Panc1 (cell line): ENCODE data around the gene LINC00632. TPM values are rescaled to one million over a fixed set of nuclear protein-coding genes. Genes with fewer than 3 reads are reported as not detected.

Source experiments
- ATAC-seq: fragments of 200-7000 bp; cut with Tn5 transposase; 2 replicates; pipeline ENCODE4 v1.9.1; 2020; ENCODE audit warnings: mild to moderate bottlenecking, moderate library complexity
- BruUV-seq: library from RNA; stranded (reverse); fragments of 400-500 nt; replicated peaks from 2 replicates; lab custom pipeline; 2021; lab: Mats Ljungman, UMichigan
- CTCF ChIA-PET: fragments of 300-600 bp; sonication (Branson Sonifier 250); formaldehyde crosslinking; loops from one replicate; lab custom pipeline; 2022; ENCODE audit warnings: antibody characterized with exemption; lab: Charles Lee
- POLR2A ChIA-PET: fragments of 300-600 bp; sonication (Branson Sonifier 250); formaldehyde crosslinking; loops from one replicate; lab custom pipeline; 2022; ENCODE audit warnings: antibody characterized with exemption; lab: Charles Lee
- DNase-seq: peaks from one replicate; pipeline ENCODE4 v3.0.0-alpha.2; 2010; ENCODE audit warnings: low read depth, low spot score
- H3K27ac ChIP-seq: 2 replicates; pipeline ENCODE4 v1.5.1; 2011; ENCODE audit warnings: mild to moderate bottlenecking, low read length, inconsistent platforms
- H3K27me3 ChIP-seq: fragments of 200-500 bp; sonication (Bioruptor generic); 2 replicates; pipeline ENCODE4 v1.6.0; 2014; ENCODE audit warnings: low read length, inconsistent platforms; ENCODE audit not compliant: control insufficient read depth, insufficient read depth
- H3K36me3 ChIP-seq: fragments of 200-500 bp; sonication (Bioruptor generic); 2 replicates; pipeline ENCODE4 v1.5.1; 2014; ENCODE audit warnings: inconsistent platforms, mild to moderate bottlenecking, low read length, moderate library complexity; ENCODE audit not compliant: control insufficient read depth, insufficient read depth
- H3K4me1 ChIP-seq: 2 replicates; pipeline ENCODE4 v1.5.1; 2011; ENCODE audit warnings: inconsistent platforms, mild to moderate bottlenecking, low read length, moderate library complexity; ENCODE audit not compliant: control insufficient read depth, insufficient read depth
- H3K4me3 ChIP-seq, 2 experiments: 2 replicates each; pipeline ENCODE4 v1.5.1; 2011 to 2012; ENCODE audit warnings: low read depth in 2 of 2, low read length in 2 of 2, mild to moderate bottlenecking in 2 of 2, inconsistent platforms in 1 of 2, moderate library complexity in 1 of 2
- H3K9me3 ChIP-seq: fragments of 200-500 bp; sonication (Bioruptor generic); 2 replicates; pipeline ENCODE4 v1.5.1; 2014; ENCODE audit warnings: low read depth, mild to moderate bottlenecking, inconsistent platforms, low read length, moderate library complexity; ENCODE audit not compliant: control insufficient read depth, insufficient read depth
- POLR2AphosphoS5 ChIP-seq: IDR thresholded peaks from 2 replicates; pipeline ENCODE4 v1.6.1; 2012; ENCODE audit warnings: mild to moderate bottlenecking, low read depth, low read length, moderate library complexity
- SIN3A ChIP-seq: IDR thresholded peaks from 2 replicates; pipeline ENCODE4 v1.6.1; 2012; ENCODE audit warnings: low read depth, mild to moderate bottlenecking, low read length, moderate library complexity, borderline replicate concordance; ENCODE audit not compliant: insufficient read depth
- TCF7L2 ChIP-seq: IDR thresholded peaks from 2 replicates; pipeline ENCODE4 v1.6.1; 2011; ENCODE audit warnings: mild to moderate bottlenecking, low read depth, low read length, inconsistent platforms
- in situ Hi-C: cut with HindIII; loops from 2 replicates; pipeline ENCODE4 v1.10.0; 2016; ENCODE audit warnings: low sequenced_read_pairs, low pct_unique_long_range_greater_than_20kb
- intact Hi-C: fragments of 100-400 bp; cut with micrococcal nuclease; formaldehyde crosslinking; loops from one replicate; pipeline ENCODE4 v1.10.0; 2022; ENCODE audit not compliant: unreplicated experiment
- total RNA-seq: library from RNA; stranded (reverse); gene quantifications from one replicate; pipeline ENCODE4 v1.2.1, GENCODE V29; 2021; ENCODE audit not compliant: unreplicated experiment
- TF ChIP-seq, protein P1 (sequence below): fragments of 450-650 bp; IDR thresholded peaks from 2 replicates; pipeline ENCODE4 v1.5.1; 2017; ENCODE audit warnings: mild to moderate bottlenecking
- TF ChIP-seq, protein P2 (sequence below), 2 experiments: IDR thresholded peaks; 2 replicates each; pipeline ENCODE4 v1.6.1; 2011 to 2012; ENCODE audit warnings: low read depth in 2 of 2, control low read depth in 1 of 2, low read length in 1 of 2, mild to moderate bottlenecking in 1 of 2, moderate library complexity in 1 of 2; ENCODE audit not compliant: insufficient read depth in 1 of 2

LINC00632 gene
- total RNA-seq, 1 experiment from 2014 or later, result 0.13 TPM

DNA sequence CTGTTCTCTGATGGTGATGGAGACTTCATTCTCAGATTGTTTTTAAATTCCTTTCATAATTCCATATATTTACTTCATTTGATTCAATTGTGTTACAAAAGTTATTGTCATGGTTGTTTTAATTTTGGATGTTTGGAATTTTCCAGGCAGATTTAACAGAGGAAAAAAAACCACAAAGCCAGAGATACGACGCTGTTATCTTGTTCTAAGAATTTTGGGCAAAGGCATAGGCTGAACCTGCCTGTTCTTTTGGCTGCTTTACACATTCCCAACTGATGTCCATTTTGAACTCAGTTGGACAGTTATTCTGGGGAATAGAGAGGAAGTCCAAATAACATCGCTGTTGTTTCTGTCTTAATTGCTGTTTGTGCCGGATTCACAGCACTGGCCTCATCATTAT lies 65.7 kb downstream of the LINC00632 start:
- no peak overlapping the region for H3K27ac ChIP-seq
- no peak overlapping the region for H3K4me3 ChIP-seq
- ATAC-seq (no peak), DNase-seq (no peak)
- POLR2A ChIA-PET, result no interaction called here
- no peaks in the 10 kb centered on the region for H3K27me3 ChIP-seq
- in situ Hi-C loops (no loop called here), intact Hi-C loops (no loop called here)
- no peaks in the 10 kb centered on the region for H3K9me3 ChIP-seq
- BruUV-seq, result no TSS peak
- CTCF ChIA-PET, result no interaction called here
- H3K4me1 ChIP-seq, result no peaks in the 10 kb centered on the region
- no peaks in the 10 kb centered on the region for H3K36me3 ChIP-seq
- TF ChIP-seq, protein P1, sequence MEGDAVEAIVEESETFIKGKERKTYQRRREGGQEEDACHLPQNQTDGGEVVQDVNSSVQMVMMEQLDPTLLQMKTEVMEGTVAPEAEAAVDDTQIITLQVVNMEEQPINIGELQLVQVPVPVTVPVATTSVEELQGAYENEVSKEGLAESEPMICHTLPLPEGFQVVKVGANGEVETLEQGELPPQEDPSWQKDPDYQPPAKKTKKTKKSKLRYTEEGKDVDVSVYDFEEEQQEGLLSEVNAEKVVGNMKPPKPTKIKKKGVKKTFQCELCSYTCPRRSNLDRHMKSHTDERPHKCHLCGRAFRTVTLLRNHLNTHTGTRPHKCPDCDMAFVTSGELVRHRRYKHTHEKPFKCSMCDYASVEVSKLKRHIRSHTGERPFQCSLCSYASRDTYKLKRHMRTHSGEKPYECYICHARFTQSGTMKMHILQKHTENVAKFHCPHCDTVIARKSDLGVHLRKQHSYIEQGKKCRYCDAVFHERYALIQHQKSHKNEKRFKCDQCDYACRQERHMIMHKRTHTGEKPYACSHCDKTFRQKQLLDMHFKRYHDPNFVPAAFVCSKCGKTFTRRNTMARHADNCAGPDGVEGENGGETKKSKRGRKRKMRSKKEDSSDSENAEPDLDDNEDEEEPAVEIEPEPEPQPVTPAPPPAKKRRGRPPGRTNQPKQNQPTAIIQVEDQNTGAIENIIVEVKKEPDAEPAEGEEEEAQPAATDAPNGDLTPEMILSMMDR, result no peak
- TF ChIP-seq, protein P2, sequence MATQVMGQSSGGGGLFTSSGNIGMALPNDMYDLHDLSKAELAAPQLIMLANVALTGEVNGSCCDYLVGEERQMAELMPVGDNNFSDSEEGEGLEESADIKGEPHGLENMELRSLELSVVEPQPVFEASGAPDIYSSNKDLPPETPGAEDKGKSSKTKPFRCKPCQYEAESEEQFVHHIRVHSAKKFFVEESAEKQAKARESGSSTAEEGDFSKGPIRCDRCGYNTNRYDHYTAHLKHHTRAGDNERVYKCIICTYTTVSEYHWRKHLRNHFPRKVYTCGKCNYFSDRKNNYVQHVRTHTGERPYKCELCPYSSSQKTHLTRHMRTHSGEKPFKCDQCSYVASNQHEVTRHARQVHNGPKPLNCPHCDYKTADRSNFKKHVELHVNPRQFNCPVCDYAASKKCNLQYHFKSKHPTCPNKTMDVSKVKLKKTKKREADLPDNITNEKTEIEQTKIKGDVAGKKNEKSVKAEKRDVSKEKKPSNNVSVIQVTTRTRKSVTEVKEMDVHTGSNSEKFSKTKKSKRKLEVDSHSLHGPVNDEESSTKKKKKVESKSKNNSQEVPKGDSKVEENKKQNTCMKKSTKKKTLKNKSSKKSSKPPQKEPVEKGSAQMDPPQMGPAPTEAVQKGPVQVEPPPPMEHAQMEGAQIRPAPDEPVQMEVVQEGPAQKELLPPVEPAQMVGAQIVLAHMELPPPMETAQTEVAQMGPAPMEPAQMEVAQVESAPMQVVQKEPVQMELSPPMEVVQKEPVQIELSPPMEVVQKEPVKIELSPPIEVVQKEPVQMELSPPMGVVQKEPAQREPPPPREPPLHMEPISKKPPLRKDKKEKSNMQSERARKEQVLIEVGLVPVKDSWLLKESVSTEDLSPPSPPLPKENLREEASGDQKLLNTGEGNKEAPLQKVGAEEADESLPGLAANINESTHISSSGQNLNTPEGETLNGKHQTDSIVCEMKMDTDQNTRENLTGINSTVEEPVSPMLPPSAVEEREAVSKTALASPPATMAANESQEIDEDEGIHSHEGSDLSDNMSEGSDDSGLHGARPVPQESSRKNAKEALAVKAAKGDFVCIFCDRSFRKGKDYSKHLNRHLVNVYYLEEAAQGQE (IDR thresholded peaks at IDR 0.05; ENCODE audit: insufficient read depth in 1 of 2, low read depth in 2 of 2, low read length in 1 of 2), result no peak
- no peak for TF ChIP-seq TCF7L2
- no peak for TF ChIP-seq POLR2AphosphoS5
- TF ChIP-seq SIN3A, result no peak

DNA sequence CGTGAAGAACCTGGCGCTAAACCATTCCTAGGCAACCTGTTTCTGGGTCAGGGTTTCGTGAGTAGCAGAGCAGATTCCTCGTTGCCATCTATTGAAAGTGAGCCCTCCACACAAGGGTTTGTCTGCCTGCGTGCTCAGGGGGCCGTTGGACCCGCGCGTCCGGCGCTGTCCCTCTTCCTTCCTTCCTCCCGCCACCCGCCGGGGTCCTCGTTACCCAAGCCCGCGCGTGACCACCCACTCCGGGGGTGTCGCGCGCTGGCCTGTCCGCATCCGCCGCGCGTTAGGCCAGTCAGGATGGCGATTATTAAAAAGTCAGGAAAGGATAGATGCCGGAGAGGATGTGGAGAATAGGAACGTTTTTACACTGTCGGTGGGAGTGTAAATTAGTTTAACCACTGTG lies 66.8 kb downstream of the LINC00632 start:
- BruUV-seq, result no TSS peak
- in situ Hi-C loops (no loop called here), intact Hi-C loops (no loop called here)
- no peak overlapping the region for H3K27ac ChIP-seq
- no peak for DNase-seq
- ChIA-PET CTCF (no interaction called here), POLR2A (no interaction called here)
- no peaks in the 10 kb centered on the region for H3K4me1 ChIP-seq
- TF ChIP-seq SIN3A, result no peak
- TF ChIP-seq POLR2AphosphoS5, result no peak
- TF ChIP-seq, protein P1, result no peak
- TF ChIP-seq, protein P2 (IDR thresholded peaks at IDR 0.05; ENCODE audit: insufficient read depth in 1 of 2, low read depth in 2 of 2, low read length in 1 of 2), result no peak
- no peak for TF ChIP-seq TCF7L2
- no peak overlapping the region for H3K4me3 ChIP-seq
- no peak for ATAC-seq
- no peaks in the 10 kb centered on the region for H3K36me3 ChIP-seq
- H3K9me3 ChIP-seq, result no peaks in the 10 kb centered on the region
- no peaks in the 10 kb centered on the region for H3K27me3 ChIP-seq
